SJSA1 (cell line): Measurements from ENCODE around the gene IST1. TPM values are rescaled to one million over a fixed set of nuclear protein-coding genes. Genes with fewer than 3 reads are reported as not detected.

ENCODE experiments used
- DNase-seq, 2 experiments: peaks; one replicate each; pipeline ENCODE4 v3.0.0-alpha.2; 2015 to 2020; ENCODE audit warnings: low spot score in 2 of 2, low read depth in 1 of 2
- H3K27ac ChIP-seq: fragments of 250-450 bp; sonication (Bioruptor Pico); 2 replicates; pipeline ENCODE4 v1.5.1; 2020; ENCODE audit warnings: mild to moderate bottlenecking, moderate library complexity
- H3K27me3 ChIP-seq: fragments of 250-450 bp; sonication (Bioruptor Pico); replicated peaks from 2 replicates; pipeline ENCODE4 v1.5.1; 2020; ENCODE audit warnings: mild to moderate bottlenecking, moderate library complexity
- H3K36me3 ChIP-seq: fragments of 250-450 bp; sonication (Bioruptor Pico); 2 replicates; pipeline ENCODE4 v1.5.1; 2020; ENCODE audit warnings: mild to moderate bottlenecking
- H3K4me1 ChIP-seq: fragments of 250-450 bp; sonication (Bioruptor Pico); replicated peaks from 2 replicates; pipeline ENCODE4 v1.6.1; 2021; ENCODE audit warnings: mild to moderate bottlenecking
- H3K4me3 ChIP-seq: fragments of 250-450 bp; sonication (Bioruptor Pico); 2 replicates; pipeline ENCODE4 v1.5.1; 2020; ENCODE audit warnings: mild to moderate bottlenecking
- H3K9me3 ChIP-seq: fragments of 250-450 bp; sonication (Bioruptor Pico); replicated peaks from 2 replicates; pipeline ENCODE4 v1.5.1; 2020; ENCODE audit warnings: mild to moderate bottlenecking
- total RNA-seq: library from RNA; depleted of rRNA; stranded (reverse); fragments of >200 nt; shearing (Covaris generic); gene quantifications from 2 replicates; pipeline ENCODE4 v1.2.3, GENCODE V29; 2014; rRNA removed

IST1 gene
- total RNA-seq, result 231 and 233 TPM in 2 replicates

DNA sequence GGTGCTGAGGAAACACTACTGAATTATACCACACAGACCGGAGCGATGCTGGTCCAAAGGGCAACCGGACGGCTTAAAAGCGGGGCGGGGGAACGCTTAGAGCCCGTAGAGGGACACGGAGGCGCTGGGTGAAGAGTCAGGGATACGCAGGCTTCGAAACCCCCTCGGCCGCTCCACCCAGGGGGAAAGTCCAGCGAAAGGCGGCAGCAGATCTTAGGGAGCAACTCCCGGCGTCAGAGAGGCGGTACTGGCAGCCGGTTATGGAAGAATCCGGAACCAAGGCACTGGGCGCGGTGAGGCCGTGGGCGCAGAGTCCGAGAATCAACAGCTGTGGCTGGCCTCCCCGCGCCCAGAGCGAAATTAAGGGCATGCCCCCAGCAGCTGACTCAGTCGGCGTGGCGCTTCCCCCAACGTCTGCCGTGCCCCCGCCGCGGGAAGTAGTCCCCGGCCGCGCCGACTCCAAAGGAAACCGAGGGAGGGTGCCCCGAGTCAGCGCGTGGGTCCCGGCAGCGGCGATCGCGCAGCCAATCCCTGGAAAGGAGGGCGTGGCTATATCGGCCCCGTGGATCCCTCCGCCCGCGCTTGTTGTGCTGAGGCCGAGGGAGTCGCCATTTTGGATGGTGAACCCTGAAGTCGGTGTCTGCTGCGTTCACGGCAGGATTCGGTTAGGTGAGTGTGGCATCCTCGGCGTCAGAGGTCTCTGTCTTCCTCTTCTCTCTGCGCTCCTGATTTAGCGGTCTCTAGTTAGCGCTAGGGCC is at the start of gene IST1:
Gene IST1 (plus strand): TSS at position 611 of the 758 bp plus-strand sequence. CDS start 20,110 bp downstream, outside the sequence.
- H3K4me3 ChIP-seq, result peak within 1 kb of the TSS; percentile 75
- H3K9me3 ChIP-seq, result no peaks in the 10 kb centered on the region
- DNase-seq, result peak; percentile 98 to 99
- H3K27me3 ChIP-seq, result no peaks in the 10 kb centered on the region
- H3K27ac ChIP-seq, result peak within 1 kb of the TSS; percentile 67
- H3K4me1 ChIP-seq, result peaks cover 4% of the 10 kb centered on the region; the same call in 1 of the 2 replicates
- peaks cover 17% of the 10 kb centered on the region for H3K36me3 ChIP-seq

DNA sequence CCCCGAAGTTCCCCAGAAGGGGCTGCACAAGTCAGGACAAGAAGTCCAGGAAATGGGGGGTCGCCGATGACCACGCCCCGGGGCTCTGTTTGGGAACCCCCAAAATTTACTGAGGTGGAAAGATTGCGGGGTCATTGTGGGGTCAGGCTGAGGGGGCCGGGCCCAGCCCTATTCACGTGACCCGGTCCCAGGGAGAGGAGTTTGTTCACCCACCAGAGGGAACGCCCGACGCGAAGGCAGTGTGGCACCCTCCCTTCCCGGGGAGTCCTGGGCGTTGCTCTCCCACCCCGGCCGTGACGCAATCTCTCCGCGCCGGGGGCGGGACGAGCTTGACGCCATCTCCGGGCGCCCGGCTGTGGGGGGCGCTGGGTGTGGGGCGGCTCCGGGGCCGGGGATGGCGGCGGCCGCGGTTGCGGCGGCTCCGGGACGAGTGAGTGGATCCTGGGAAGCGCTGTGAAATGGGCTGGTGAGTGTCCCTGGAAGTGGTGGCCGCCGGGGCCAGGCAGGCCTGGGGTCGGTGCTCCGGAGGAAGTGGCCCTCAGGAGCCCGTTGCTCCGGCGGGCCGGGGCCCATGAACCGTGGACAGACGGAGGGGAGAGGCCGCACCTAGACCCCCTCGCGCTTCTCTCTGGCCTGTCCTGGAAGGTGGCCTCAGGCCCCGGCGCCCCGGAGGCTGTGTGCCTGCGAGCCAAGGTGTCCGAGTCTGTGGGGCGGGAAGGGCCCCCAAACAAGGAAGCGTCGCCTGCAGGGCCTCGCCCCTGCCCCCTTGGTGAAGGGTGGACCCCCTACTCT is 49.5 kb upstream of the IST1 start, which contains the start of gene ATXN1L:
Gene ATXN1L (plus strand): TSS at position 338 of the 792 bp plus-strand sequence. CDS start 3,765 bp downstream, outside the sequence.
- Histone ChIP-seq H3K4me1 (peaks cover 9% of the 10 kb centered on the region; the same call in 1 of the 2 replicates), H3K9me3 (no peaks in the 10 kb centered on the region), H3K36me3 (peaks cover 37% of the 10 kb centered on the region), H3K4me3 (peak within 1 kb of the TSS; percentile 80), H3K27ac (peak within 1 kb of the TSS; percentile 53), H3K27me3 (no peaks in the 10 kb centered on the region)
- peak; percentile 87 to 90 for DNase-seq

DNA sequence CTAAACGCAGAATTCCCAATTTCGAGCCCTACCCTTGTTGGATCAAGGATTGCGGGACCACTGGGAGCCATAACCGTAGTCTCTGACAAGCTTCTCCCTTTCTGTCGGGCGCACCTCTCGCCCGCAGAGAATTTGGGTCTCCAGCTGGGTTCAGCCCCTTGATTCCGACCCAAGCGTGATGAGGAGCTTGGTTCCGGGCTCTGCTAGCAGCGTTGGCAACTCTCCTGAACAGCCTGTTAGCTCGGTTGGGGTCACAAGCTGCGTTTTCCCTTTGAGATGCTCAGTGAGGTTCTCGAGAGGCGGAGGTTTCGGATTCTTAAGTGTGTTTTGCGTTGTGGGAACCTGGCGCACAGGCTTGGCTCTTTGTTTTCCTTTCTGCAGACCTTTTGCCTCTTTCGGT is 48.9 kb upstream of the IST1 start:
- H3K36me3 ChIP-seq, result peaks cover 43% of the 10 kb centered on the region
- no peak overlapping the region; the same call in 1 of the 2 replicates for H3K27ac ChIP-seq
- H3K4me3 ChIP-seq, result peak overlapping the region; percentile 80
- DNase-seq, result no peak
- H3K27me3 ChIP-seq, result no peaks in the 10 kb centered on the region
- H3K9me3 ChIP-seq, result no peaks in the 10 kb centered on the region
- H3K4me1 ChIP-seq, result peaks cover 9% of the 10 kb centered on the region; the same call in 1 of the 2 replicates

DNA sequence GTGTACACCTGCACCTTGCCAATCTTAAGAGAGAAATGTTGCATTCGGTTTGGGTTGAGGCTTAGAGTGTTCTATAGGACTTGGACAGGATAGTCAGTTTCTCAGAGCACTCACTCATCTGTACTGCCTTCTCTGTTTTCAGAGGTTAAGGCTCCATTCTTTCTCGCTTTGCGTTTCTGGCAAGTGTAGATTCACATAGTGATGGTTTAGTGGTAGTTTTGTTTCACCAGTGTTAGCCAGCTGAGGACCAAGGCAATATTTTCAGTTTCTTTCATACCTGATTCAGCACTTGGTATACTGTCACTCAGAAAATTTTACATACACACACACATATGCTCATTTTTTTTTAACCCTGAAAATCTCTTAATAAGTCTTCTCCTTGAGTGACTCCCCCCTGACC is 48.2 kb upstream of the IST1 start:
- Histone ChIP-seq H3K27ac (no peak overlapping the region), H3K9me3 (no peaks in the 10 kb centered on the region), H3K4me3 (peak overlapping the region; percentile 80), H3K36me3 (peaks cover 48% of the 10 kb centered on the region), H3K27me3 (no peaks in the 10 kb centered on the region), H3K4me1 (peaks cover 9% of the 10 kb centered on the region; the same call in 1 of the 2 replicates)
- DNase-seq, result no peak

DNA sequence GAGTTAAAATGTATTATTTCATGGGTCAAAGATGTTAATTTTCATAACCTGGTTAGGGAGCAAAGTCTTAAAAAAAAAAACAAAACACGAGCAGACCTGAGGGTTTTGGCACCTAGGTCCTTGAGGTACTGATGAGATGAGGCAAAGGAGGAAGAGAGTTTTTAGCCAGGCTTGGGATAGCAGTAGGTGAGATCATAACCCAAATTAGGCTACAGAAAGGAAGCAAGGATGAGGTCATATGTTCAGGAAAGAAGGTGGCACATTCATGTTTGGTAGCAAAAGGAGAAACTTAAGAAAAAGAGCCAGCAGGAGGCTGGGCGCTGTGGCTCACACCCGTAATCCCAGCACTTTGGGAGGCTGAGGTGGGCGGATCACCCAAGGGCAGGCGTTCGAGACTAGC is 46.7 kb upstream of the IST1 start:
- H3K27me3 ChIP-seq, result no peaks in the 10 kb centered on the region
- no peaks in the 10 kb centered on the region for H3K9me3 ChIP-seq
- H3K36me3 ChIP-seq, result peaks cover 60% of the 10 kb centered on the region
- H3K27ac ChIP-seq, result no peak overlapping the region
- no peak overlapping the region for H3K4me3 ChIP-seq
- DNase-seq, result no peak
- H3K4me1 ChIP-seq, result peaks cover 9% of the 10 kb centered on the region; the same call in 1 of the 2 replicates

DNA sequence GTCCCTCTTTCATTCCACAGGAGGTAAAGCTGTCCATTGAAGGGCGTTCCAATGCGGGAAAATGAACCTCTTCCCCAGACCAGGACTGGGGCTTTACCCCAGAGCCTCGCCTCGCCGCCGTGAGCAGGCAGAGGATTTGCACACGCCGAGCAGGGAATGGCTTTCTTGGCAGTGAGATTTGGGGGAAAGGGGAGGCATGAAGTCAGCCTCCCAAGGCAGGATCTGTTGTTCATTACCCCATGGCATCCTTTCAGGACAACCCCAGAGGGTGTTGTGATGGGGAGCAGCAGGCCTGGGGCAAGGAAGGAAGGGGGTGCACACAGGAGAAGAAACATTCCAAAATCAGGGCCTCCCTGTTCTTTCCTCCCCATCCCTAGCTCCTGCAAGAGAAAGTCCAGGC is 43.6 kb upstream of the IST1 start:
- Histone ChIP-seq H3K36me3 (peaks cover 84% of the 10 kb centered on the region), H3K4me1 (peaks cover 4% of the 10 kb centered on the region; the same call in 1 of the 2 replicates), H3K4me3 (no peak overlapping the region), H3K9me3 (no peaks in the 10 kb centered on the region), H3K27me3 (no peaks in the 10 kb centered on the region), H3K27ac (no peak overlapping the region)
- DNase-seq, result no peak

DNA sequence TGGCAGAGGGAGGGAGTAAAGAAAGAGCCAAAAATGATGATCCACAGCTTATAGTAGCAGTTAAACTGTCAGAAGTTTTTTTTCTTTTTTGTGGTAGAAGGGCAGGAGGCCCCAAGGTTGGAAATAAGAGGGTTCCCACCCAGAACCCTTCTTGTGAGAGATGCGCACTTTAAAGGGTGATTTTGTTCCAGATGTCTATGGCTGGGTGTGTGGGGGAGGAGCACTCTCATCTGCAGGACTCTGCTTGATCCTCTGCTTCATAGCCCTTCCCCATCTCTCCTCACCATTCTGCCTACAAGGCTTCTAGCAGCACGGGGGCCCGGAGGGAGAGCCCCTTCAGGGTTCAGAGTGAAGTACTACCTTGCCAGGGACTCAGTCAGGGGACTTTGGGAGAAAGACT is 43.2 kb upstream of the IST1 start:
- Histone ChIP-seq H3K36me3 (peaks cover 86% of the 10 kb centered on the region), H3K4me1 (no peaks in the 10 kb centered on the region; the same call in 1 of the 2 replicates), H3K27ac (no peak overlapping the region), H3K4me3 (no peak overlapping the region), H3K27me3 (no peaks in the 10 kb centered on the region), H3K9me3 (no peaks in the 10 kb centered on the region)
- no peak for DNase-seq

DNA sequence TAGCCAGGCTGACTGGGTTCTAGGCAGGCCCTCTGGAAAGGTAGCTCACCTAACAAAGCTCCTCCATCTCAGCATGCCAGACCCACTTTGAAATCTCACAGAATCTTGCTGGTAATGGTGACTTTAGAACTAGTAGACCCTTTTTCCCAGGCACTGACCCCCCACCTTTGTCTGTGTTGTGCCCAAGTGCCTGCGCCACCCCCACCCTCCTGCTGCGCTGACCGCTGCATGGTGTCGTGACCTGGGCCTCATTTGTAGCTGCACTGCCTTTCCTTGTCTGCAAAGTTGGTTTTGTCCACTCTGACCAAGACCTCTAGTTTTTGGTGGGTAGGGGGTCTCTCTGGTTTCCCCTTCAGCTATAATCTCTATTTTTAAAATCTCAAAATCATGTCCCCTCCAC is 42.8 kb upstream of the IST1 start:
- no peaks in the 10 kb centered on the region for H3K27me3 ChIP-seq
- no peak overlapping the region for H3K4me3 ChIP-seq
- DNase-seq, result no peak
- no peaks in the 10 kb centered on the region for H3K4me1 ChIP-seq
- H3K36me3 ChIP-seq, result peaks cover 84% of the 10 kb centered on the region
- no peaks in the 10 kb centered on the region for H3K9me3 ChIP-seq
- H3K27ac ChIP-seq, result no peak overlapping the region

DNA sequence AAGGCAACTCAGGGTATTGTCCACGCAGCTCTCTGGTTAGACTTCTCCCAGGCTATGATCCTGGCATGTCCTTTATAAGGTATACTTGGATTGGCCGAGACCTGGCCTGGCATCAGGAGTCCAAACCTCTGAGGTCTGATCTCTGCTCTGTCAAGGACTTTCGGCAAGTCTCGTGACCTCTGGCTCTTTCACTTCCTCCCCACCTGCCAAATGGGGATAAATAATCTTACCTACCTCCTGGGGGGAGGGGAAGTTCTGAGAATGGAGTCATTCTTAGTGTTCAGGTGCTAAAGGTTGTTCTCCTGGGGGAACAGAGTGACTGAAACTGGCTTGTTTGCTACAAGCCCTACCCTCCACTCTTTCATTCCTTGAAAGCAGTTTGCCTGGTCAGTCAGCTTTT is 41.9 kb upstream of the IST1 start:
- no peaks in the 10 kb centered on the region for H3K9me3 ChIP-seq
- no peak for DNase-seq
- H3K36me3 ChIP-seq, result peaks cover 79% of the 10 kb centered on the region

DNA sequence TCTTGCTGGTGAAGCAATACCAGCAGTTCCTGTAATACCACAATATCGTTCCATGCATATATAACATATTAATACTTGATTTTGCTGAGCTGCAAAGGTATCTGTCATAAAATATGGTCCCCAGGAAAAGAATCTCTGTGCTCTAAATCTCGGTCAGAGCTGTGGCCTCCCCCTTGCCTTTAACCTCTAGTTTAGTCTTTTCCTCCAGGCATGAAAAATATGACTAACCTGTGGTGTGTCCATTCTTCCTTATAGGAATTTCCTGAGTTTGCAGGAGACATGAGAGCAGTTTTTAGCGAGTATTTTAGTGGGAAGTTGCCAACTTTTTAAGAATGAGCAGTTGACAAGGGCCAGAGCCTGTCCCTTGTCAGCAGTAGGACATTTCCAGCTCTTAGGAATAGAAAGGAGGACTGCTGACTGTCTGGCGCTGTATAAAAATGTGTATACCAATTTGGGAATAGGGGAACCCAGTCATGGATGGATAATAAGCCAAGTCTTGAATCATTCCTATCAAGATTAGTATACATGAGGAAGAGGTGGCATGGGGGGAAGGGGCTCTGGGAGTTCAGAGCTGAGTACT is 40.9 kb upstream of the IST1 start:
- no peaks in the 10 kb centered on the region for H3K27me3 ChIP-seq
- H3K36me3 ChIP-seq, result peaks cover 76% of the 10 kb centered on the region
- no peak overlapping the region for H3K27ac ChIP-seq
- H3K4me3 ChIP-seq, result no peak overlapping the region
- H3K4me1 ChIP-seq, result no peaks in the 10 kb centered on the region
- H3K9me3 ChIP-seq, result no peaks in the 10 kb centered on the region
- DNase-seq, result no peak

More for the DNA sequence above, 41.9 kb upstream of the IST1 start:
- Histone ChIP-seq H3K4me3 (no peak overlapping the region), H3K27ac (no peak overlapping the region), H3K27me3 (no peaks in the 10 kb centered on the region), H3K4me1 (no peaks in the 10 kb centered on the region)

DNA sequence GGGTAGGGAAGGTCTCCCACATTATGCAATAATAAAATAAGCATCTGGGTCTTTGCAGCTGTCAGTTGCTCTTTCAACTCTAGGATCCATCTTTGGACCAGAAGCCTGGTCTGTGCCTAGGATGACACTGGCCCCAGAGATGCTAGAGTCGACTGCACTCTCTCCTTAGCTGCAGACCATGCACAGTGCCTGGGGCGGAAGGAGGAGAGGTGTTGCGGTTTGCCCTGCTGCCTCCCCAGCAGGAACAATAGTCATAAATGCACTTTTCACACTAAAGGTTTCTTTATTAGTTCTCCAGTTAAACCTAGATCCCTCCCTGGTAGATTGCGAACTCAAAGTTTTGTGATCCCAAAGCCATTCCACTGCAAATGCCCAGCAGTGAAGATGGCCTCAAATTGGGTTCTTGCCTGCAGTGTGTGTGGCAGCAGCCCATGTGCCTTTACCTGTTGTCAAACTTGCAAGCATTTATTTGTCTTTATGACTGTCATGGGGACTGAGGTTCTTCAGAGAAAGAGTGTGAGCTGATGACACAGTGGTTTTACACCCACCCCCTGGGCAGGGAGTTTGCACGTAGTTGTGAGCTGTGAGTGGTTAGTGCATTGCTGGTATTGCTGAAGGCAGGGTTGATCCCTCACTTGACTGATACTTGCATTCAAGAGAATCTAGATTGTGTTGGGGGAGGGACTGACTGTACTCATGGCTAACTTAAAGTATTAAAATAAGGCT is 39.2 kb upstream of the IST1 start:
- no peak overlapping the region for H3K27ac ChIP-seq
- no peaks in the 10 kb centered on the region for H3K9me3 ChIP-seq
- DNase-seq, result no peak
- no peaks in the 10 kb centered on the region for H3K27me3 ChIP-seq
- no peaks in the 10 kb centered on the region for H3K4me1 ChIP-seq
- no peak overlapping the region for H3K4me3 ChIP-seq
- H3K36me3 ChIP-seq, result peaks cover 63% of the 10 kb centered on the region

DNA sequence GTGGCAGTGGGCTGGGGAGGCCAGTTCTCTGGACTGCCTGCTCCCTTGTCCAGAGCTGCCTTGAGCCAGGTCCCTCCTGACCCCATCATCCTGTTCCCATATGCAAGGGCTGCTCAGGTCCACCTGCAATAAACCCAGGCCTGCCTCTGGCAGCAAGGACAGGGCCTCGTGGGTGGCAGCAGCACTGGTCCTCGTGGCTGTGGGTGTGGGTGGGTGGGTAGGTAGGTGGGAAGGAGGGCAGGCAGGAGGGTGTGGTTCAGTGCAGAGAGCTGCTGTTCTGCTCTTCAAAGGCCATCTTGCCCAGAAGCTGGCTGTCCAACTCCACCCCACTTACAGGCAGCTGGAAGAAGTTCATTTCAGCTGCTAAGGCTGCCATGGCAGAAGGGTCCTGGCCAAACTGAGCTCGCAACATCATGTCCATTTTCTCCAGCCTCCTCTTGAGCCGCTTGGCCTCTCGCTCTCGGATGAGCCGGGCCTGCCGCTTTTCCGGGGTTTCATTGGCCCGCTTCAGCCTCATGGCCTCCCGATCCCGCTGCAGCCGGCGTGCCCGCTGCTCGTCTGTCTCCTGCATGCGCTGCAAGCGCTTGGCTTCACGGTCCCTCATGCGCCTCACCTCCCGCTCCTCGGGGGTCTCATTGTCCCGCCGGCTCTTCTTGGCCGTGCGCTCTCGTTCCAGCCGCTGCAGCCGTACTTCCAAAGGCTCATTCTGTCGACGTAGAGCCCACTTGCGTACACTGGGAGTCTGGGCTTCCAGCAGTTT is 35.4 kb upstream of the IST1 start:
- Histone ChIP-seq H3K4me3 (no peak overlapping the region), H3K27ac (no peak overlapping the region), H3K9me3 (no peaks in the 10 kb centered on the region), H3K27me3 (no peaks in the 10 kb centered on the region), H3K4me1 (no peaks in the 10 kb centered on the region), H3K36me3 (peaks cover 46% of the 10 kb centered on the region)
- no peak for DNase-seq
